ENCODE results near the gene TUBGCP3. TPM values are rescaled to one million over a fixed set of nuclear protein-coding genes. Genes with fewer than 3 reads are reported as not detected.

The TUBGCP3 gene
- total and polyA plus RNA-seq, 9 of the 15 experiments (the other 6 are each of a cell fraction or from before 2014, with no cell fraction given) = 3.0 to 24.8 (median 15.2) TPM

DNA sequence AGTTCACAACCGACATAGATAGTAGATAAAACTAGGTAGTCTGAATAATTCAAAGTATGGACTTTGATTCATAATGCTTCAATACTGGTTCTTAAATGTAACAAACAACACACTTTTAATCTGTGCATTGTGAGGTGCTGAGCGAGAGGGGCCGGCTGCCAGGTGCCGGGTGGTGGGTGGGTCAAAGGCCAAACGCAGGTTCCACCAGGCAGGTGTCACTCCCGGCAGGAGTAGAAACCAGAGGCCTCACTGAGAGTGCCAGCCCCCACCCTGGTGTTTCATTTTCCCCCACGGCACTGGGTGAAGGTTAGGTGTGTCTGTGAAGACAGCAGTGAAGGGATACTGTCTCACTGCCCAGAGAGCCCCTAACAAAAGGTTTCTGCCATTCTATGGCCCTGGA is 4.2 kb upstream of the TUBGCP3 start:
- Histone ChIP-seq H3K27me3 (ENCODE audit: control insufficient read depth in 2 of 2, insufficient read depth in 2 of 2, low read length in 2 of 2) (peaks cover 0 to 8% of the 10 kb centered on the region in 2 experiments; a peak in 4 of 5 replicates), H3K27ac (ENCODE audit: extremely low read depth, low read depth, low read length) (no peak overlapping the region), H3K36me3 (ENCODE audit: control insufficient read depth, insufficient read depth, low read length) (peaks cover 2% of the 10 kb centered on the region; the same call in 1 of the 3 replicates), H3K4me2 (ENCODE audit: insufficient read depth, low read length) (no peak overlapping the region), H4K20me1 (replicated peaks; ENCODE audit: control insufficient read depth, insufficient read depth, low read length) (no peaks in the 10 kb centered on the region), H2AFZ (ENCODE audit: low read depth, low read length) (no peak overlapping the region), H3K9ac (ENCODE audit: insufficient read depth in 1 of 2, low read depth in 2 of 2, low read length in 2 of 2) (no peak overlapping the region), H3K4me3 (no peak overlapping the region), H3K9me1 (ENCODE audit: control insufficient read depth, insufficient read depth, low read length) (no peaks in the 10 kb centered on the region), H3K9me3 (replicated peaks; ENCODE audit: control insufficient read depth, insufficient read depth, low read depth, low read length) (peaks cover 5% of the 10 kb centered on the region), H3K4me1 (replicated peaks in 1 of 2; ENCODE audit: control insufficient read depth in 2 of 2, insufficient read depth in 2 of 2, low read length in 2 of 2) (peaks cover 7 to 12% of the 10 kb centered on the region in 2 experiments; a peak in 4 of 5 replicates), H3K79me2 (ENCODE audit: control insufficient read depth, insufficient read depth, low read length) (peaks cover 18% of the 10 kb centered on the region)
- no peak for DNase-seq (ENCODE audit: extremely low read depth in 1 of 4, low spot score in 3 of 4)
- no peak for FAIRE-seq
- ChIA-PET CTCF (ENCODE audit: low intra/inter-chr PET ratio) (no interaction called here), POLR2A (interaction anchor here (0.9 kb wide), 1 partner anchor 8 kb away, joined by 3 read pairs; no protein-coding TSS in a partner anchor)
- in situ Hi-C loops (cut with MboI) = no loop called here
- WGBS (ENCODE audit: insufficient coverage, low coverage, missing lambda C conversion rate) = 33% methylated on average over 7 of the region's 7 CpGs
- TF ChIP-seq ZNF121 (CRISPR knock-in tag; conservative IDR thresholded peaks at IDR 0.05) (no peak), ZNF347 (CRISPR knock-in tag; IDR thresholded peaks at IDR 0.05; ENCODE audit: low read depth) (no peak), ZNF311 (CRISPR knock-in tag; IDR thresholded peaks at IDR 0.05) (no peak), SRSF1 (IDR thresholded peaks at IDR 0.05; ENCODE audit: low read depth, low read length) (no peak), RFX1 (IDR thresholded peaks at IDR 0.05) (no peak), MXI1 (IDR thresholded peaks at IDR 0.05; ENCODE audit: low read depth, low read length) (no peak), RBM22 (IDR thresholded peaks at IDR 0.05; ENCODE audit: low read depth, low read length, poor library complexity, severe bottlenecking) (no peak), ZNF143 (CRISPR knock-in tag; IDR thresholded peaks at IDR 0.05) (no peak), ZNF586 (CRISPR knock-in tag; conservative IDR thresholded peaks at IDR 0.05) (no peak), DDX20 (tag; IDR thresholded peaks at IDR 0.05; ENCODE audit: low read depth) (no peak), NBN (IDR thresholded peaks at IDR 0.05; ENCODE audit: low read depth) (no peak), CTCFL (IDR thresholded peaks at IDR 0.05; ENCODE audit: borderline replicate concordance, insufficient read depth, low read depth, low read length, poor library complexity, severe bottlenecking) (no peak), PHF21A (IDR thresholded peaks at IDR 0.05; ENCODE audit: borderline replicate concordance, low read depth) (no peak), SMAD2 (IDR thresholded peaks at IDR 0.05; ENCODE audit: low read depth, low read length) (no peak), ZNF280A (IDR thresholded peaks at IDR 0.05; ENCODE audit: low read depth, partially characterized antibody) (no peak), TSC22D4 (tag; IDR thresholded peaks at IDR 0.05) (no peak), CXXC5 (CRISPR knock-in tag; IDR thresholded peaks at IDR 0.05) (no peak), POLR2G (IDR thresholded peaks at IDR 0.05; ENCODE audit: low read depth, low read length) (no peak), FUS (optimal IDR thresholded peaks at IDR 0.05; ENCODE audit: low read depth, low read length) (no peak)
- TF ChIP-seq, protein P1, sequence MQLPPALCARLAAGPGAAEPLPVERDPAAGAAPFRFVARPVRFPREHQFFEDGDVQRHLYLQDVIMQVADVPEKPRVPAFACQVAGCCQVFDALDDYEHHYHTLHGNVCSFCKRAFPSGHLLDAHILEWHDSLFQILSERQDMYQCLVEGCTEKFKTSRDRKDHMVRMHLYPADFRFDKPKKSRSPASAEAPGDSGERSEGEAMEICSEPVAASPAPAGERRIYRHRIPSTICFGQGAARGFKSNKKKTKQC (CRISPR knock-in tag; IDR thresholded peaks at IDR 0.05) = no peak
- intact Hi-C loops (cut with micrococcal nuclease) = no loop called here
- no peak for ATAC-seq
- BruUV-seq (replicated peaks) = no TSS peak
